ENCODE measurements around the gene SDK1.

GRCh38 chr7:3307435-3307834, 6.4 kb downstream of the SDK1 start:
- no peak for TF ChIP-seq SREBF2 (IDR thresholded peaks at IDR 0.05; ENCODE audit: low read length)
- no peak for TF ChIP-seq ZBTB33 (IDR thresholded peaks at IDR 0.05)
- TF ChIP-seq GABPA (IDR thresholded peaks at IDR 0.05; ENCODE audit: low read depth) = no peak

All from GM12878 (cell line).